B cell (primary cell): ENCODE data around the gene PSMB2. TPM values are rescaled to one million over a fixed set of nuclear protein-coding genes. Genes with fewer than 3 reads are reported as not detected.

Source experiments
- ATAC-seq: fragments of 200-7000 bp; cut with Tn5 transposase; one replicate; pipeline ENCODE4 v1.10.0; 2021; ENCODE audit warnings: low read depth, mild to moderate bottlenecking, moderate number of reproducible peaks, moderate library complexity
- CTCF ChIA-PET: fragments of 350-600 bp; sonication (Branson Sonifier 250); formaldehyde crosslinking; loops from one replicate; lab custom pipeline; 2021; ENCODE audit warnings: antibody characterized with exemption, inconsistent platforms; lab: Charles Lee
- POLR2A ChIA-PET: fragments of 350-600 bp; sonication (Branson Sonifier 250); formaldehyde crosslinking; loops from one replicate; lab custom pipeline; 2021; ENCODE audit warnings: antibody characterized with exemption; lab: Charles Lee
- DNase-seq: peaks from one replicate; pipeline ENCODE4 v3.0.0; 2013
- H2AFZ ChIP-seq: 2 replicates; pipeline ENCODE4 v1.6.1; 2012; ENCODE audit warnings: mild to moderate bottlenecking, low read depth, low read length; ENCODE audit not compliant: insufficient read depth, poor library complexity, severe bottlenecking
- H3K27ac ChIP-seq, 2 donors: 1 replicate in 1 of 2; 2 replicates in 1 of 2; pipeline ENCODE4 v1.5.1; 2012 to 2013; ENCODE audit warnings: low read length in 2 of 2, mild to moderate bottlenecking in 2 of 2, moderate library complexity in 1 of 2
- H3K27me3 ChIP-seq, 4 experiments: fragments of 200-600 bp in 1 of 4; sonication (generic) in 1 of 4; replicated peaks in 1 of 4; 1 replicate in 2 of 4; 2 replicates in 2 of 4; pipeline versions ENCODE4 v1.6.1 to v1.7.0; 2013 to 2016; ENCODE audit warnings: low read length in 3 of 4, mild to moderate bottlenecking in 2 of 4, mixed read lengths in 1 of 4, moderate library complexity in 1 of 4; ENCODE audit not compliant: insufficient read depth in 4 of 4, control insufficient read depth in 3 of 4; ENCODE audit errors: control extremely low read depth in 1 of 4
- H3K36me3 ChIP-seq, 2 experiments: replicated peaks in 1 of 2; 1 replicate in 1 of 2; 2 replicates in 1 of 2; pipeline versions ENCODE4 v1.6.1 to v1.7.1; 2013; ENCODE audit warnings: low read length in 1 of 2; ENCODE audit not compliant: insufficient read depth in 2 of 2, control insufficient read depth in 1 of 2; ENCODE audit errors: control extremely low read depth in 1 of 2, extremely low read depth in 1 of 2
- H3K4me1 ChIP-seq, 2 donors: fragments of 200-600 bp in 1 of 2; sonication (generic) in 1 of 2; 1 replicate in 1 of 2; 2 replicates in 1 of 2; pipeline versions ENCODE4 v1.5.1 to v1.6.1; 2013 to 2017; ENCODE audit warnings: low read length in 2 of 2; ENCODE audit not compliant: control insufficient read depth in 2 of 2, insufficient read depth in 2 of 2
- H3K4me2 ChIP-seq: replicated peaks from 2 replicates; pipeline ENCODE3; 2012; ENCODE audit warnings: mild to moderate bottlenecking, low read depth, low read length; ENCODE audit not compliant: poor library complexity, severe bottlenecking
- H3K4me3 ChIP-seq, 5 experiments: fragments of 200-600 bp in 1 of 5; sonication (generic) in 1 of 5; 1 replicate in 3 of 5; 2 replicates in 2 of 5; pipeline versions ENCODE4 v1.5.1 to v1.7.0; 2011 to 2016; ENCODE audit warnings: low read length in 4 of 5, mild to moderate bottlenecking in 4 of 5, low read depth in 2 of 5, control low read depth in 1 of 5, moderate library complexity in 1 of 5; ENCODE audit not compliant: insufficient read depth in 1 of 5; ENCODE audit errors: control extremely low read depth in 1 of 5, extremely low read depth in 1 of 5
- H3K79me2 ChIP-seq: fragments of 200-600 bp; sonication (generic); one replicate; pipeline ENCODE4 v1.6.0; 2016; ENCODE audit warnings: low read length; ENCODE audit not compliant: control insufficient read depth, insufficient read depth
- H3K9ac ChIP-seq: fragments of 200-600 bp; sonication (generic); 2 replicates; pipeline ENCODE4 v1.6.1; 2017; ENCODE audit warnings: mild to moderate bottlenecking, low read length, moderate library complexity
- H3K9me3 ChIP-seq, 3 donors: one replicate each; pipeline versions ENCODE4 v1.6.1 to v1.7.1; 2013; ENCODE audit warnings: low read length in 2 of 3; ENCODE audit not compliant: control insufficient read depth in 2 of 3, insufficient read depth in 1 of 3; ENCODE audit errors: control extremely low read depth in 1 of 3
- H4K20me1 ChIP-seq: 2 replicates; pipeline ENCODE4 v1.6.0; 2012; ENCODE audit warnings: mild to moderate bottlenecking, low read length; ENCODE audit not compliant: insufficient read depth, control insufficient read depth, poor library complexity, severe bottlenecking
- H3K27ac Mint-ChIP-seq: one replicate; pipeline ENCODE4 v1.8.0; 2021; ENCODE audit warnings: mixed read lengths
- H3K27me3 Mint-ChIP-seq: one replicate; pipeline ENCODE4 v1.8.0; 2021; ENCODE audit warnings: mixed read lengths
- H3K4me1 Mint-ChIP-seq: one replicate; pipeline ENCODE4 v1.8.0; 2021; ENCODE audit warnings: mixed read lengths
- H3K4me3 Mint-ChIP-seq: one replicate; pipeline ENCODE4 v1.8.0; 2021; ENCODE audit warnings: mixed read lengths
- H3K9me3 Mint-ChIP-seq: one replicate; pipeline ENCODE4 v1.8.0; 2022; ENCODE audit warnings: mixed read lengths; ENCODE audit not compliant: insufficient read depth
- CTCF ChIP-seq: fragments of 200-600 bp; IDR thresholded peaks from one replicate; pipeline ENCODE4 v1.8.0; 2022; ENCODE audit warnings: antibody characterized with exemption, mild to moderate bottlenecking
- EZH2 ChIP-seq: IDR thresholded peaks from 2 replicates; pipeline ENCODE4 v1.6.1; 2012; ENCODE audit warnings: borderline replicate concordance, low read depth, mild to moderate bottlenecking, moderate library complexity, low read length; ENCODE audit not compliant: insufficient read depth, poor library complexity, severe bottlenecking
- WGBS: methylation state at CpG from one replicate; pipeline ENCODE4 v1.1.5; 2013; ENCODE audit warnings: missing lambda C conversion rate; ENCODE audit not compliant: insufficient coverage; 5-methylcytosine and 5-hydroxymethylcytosine counted together
- intact Hi-C: fragments of 100-400 bp; cut with micrococcal nuclease; formaldehyde crosslinking; loops from one replicate; pipeline ENCODE4 v1.10.0; 2022
- polyA plus RNA-seq: library from polyadenylated mRNA; depleted of rRNA; stranded (reverse); fragments of >200 nt; gene quantifications from 2 replicates; pipeline ENCODE4 v1.2.3, GENCODE V29; 2012
- total RNA-seq, 2 donors: library from RNA; stranded (reverse); fragments of 120-200 nt in 1 of 2; gene quantifications; 1 replicate in 1 of 2; 2 replicates in 1 of 2; pipeline versions ENCODE4 v1.2.3 to v1.2.4, GENCODE V29; 2013 to 2022

Gene PSMB2
- total and polyA plus RNA-seq, 2 donors (not counting 1 experiment from before 2014, with no cell fraction given): 20.5 to 26.2 TPM

DNA sequence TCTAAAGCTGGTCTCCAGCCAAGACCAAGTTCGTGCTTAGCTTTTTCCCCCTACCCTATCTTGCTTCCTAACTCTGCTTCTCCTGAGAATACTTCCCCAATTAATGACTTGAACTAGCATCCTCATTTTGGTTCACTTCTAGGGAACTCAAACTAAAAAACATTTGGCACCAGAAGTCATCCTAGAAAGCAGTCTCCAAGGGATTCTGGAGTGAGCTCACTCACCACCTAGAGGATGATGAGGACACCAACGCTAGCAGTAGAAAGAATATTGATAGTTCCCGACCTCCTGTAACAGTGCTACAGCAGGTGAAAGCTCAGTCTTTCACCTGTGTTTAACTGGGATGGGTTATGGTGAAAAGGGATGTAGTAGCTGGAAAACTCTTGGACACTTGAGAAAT lies 4.7 kb upstream of the PSMB2 start:
- H3K79me2 ChIP-seq: peaks cover 7% of the 10 kb centered on the region
- no peak overlapping the region for H3K4me3 Mint-ChIP-seq
- H2AFZ ChIP-seq: no peak overlapping the region
- ChIA-PET CTCF (interaction anchor here (0.9 to 1.9 kb wide), 4 partner anchors 72 to 196 kb away, joined by 3 to 7 read pairs (median 3); no protein-coding TSS in a partner anchor), POLR2A (no interaction called here)
- H4K20me1 ChIP-seq: no peaks in the 10 kb centered on the region
- H3K4me1 ChIP-seq: peaks cover 0 to 5% of the 10 kb centered on the region in 2 donors
- no peaks in the 10 kb centered on the region for H3K9me3 Mint-ChIP-seq
- no peaks in the 10 kb centered on the region for H3K9me3 ChIP-seq
- no peak overlapping the region for H3K9ac ChIP-seq
- DNase-seq (no peak), ATAC-seq (no peak)
- peaks cover 41% of the 10 kb centered on the region for H3K27me3 Mint-ChIP-seq
- no peak overlapping the region for H3K4me3 ChIP-seq
- peaks cover 8% of the 10 kb centered on the region for H3K4me1 Mint-ChIP-seq
- H3K27ac ChIP-seq: no peak overlapping the region
- H3K27me3 ChIP-seq: peaks cover 0 to 24% (median 6%) of the 10 kb centered on the region in 4 experiments
- H3K4me2 ChIP-seq: no peak overlapping the region
- 4% methylated on average over 3 of the region's 3 CpGs for WGBS
- H3K36me3 ChIP-seq: no peaks in the 10 kb centered on the region
- no peak for TF ChIP-seq CTCF
- TF ChIP-seq EZH2: no peak
- intact Hi-C loops: no loop called here
- H3K27ac Mint-ChIP-seq: no peak overlapping the region

GRCh38 chr1:35644204-35644603 lies 2.9 kb upstream of the PSMB2 start:
- H3K79me2 ChIP-seq: peaks cover 24% of the 10 kb centered on the region
- H4K20me1 ChIP-seq: no peaks in the 10 kb centered on the region
- intact Hi-C loops: loop anchor here (5.0 kb wide), 3 partner anchors 67 to 753 kb away; partner anchors contain the start of genes C1orf216 and LSM10
- peaks cover 7 to 14% of the 10 kb centered on the region in 2 donors for H3K4me1 ChIP-seq
- H3K9me3 ChIP-seq: no peaks in the 10 kb centered on the region
- H3K27me3 Mint-ChIP-seq: peaks cover 36% of the 10 kb centered on the region
- H3K4me3 Mint-ChIP-seq: no peak overlapping the region
- H3K36me3 ChIP-seq: no peaks in the 10 kb centered on the region
- H3K27ac Mint-ChIP-seq: no peak overlapping the region
- peaks cover 0 to 21% (median 5%) of the 10 kb centered on the region in 4 experiments for H3K27me3 ChIP-seq
- no peak for ATAC-seq
- no peak overlapping the region for H3K4me2 ChIP-seq
- no peak overlapping the region for H2AFZ ChIP-seq
- CTCF ChIA-PET: interaction anchor here (1.3 kb wide), 1 partner anchor 82 kb away, joined by 4 read pairs; no protein-coding TSS in a partner anchor
- POLR2A ChIA-PET: no interaction called here
- DNase-seq: no peak
- no peak for TF ChIP-seq CTCF
- no peak for TF ChIP-seq EZH2
- 60% methylated on average over 1 of the region's 2 CpGs for WGBS
- no peak overlapping the region for H3K9ac ChIP-seq
- H3K4me1 Mint-ChIP-seq: peaks cover 24% of the 10 kb centered on the region
- H3K27ac ChIP-seq: no peak overlapping the region
- no peaks in the 10 kb centered on the region for H3K9me3 Mint-ChIP-seq
- no peak overlapping the region for H3K4me3 ChIP-seq
